CD4-positive, alpha-beta memory T cell (primary cell): ENCODE measurements around the gene NFYA. TPM values are rescaled to one million over a fixed set of nuclear protein-coding genes. Genes with fewer than 3 reads are reported as not detected.
A peak's percentile ranks its signal among the peaks of the same experiment; 100 is the strongest.

Source experiments
- CTCF ChIA-PET: fragments of 350-600 bp; sonication (Branson Sonifier 250); formaldehyde crosslinking; loops from one replicate; lab custom pipeline; 2021; ENCODE audit warnings: inconsistent platforms; ENCODE audit not compliant: partially characterized antibody; lab: Charles Lee
- POLR2A ChIA-PET: fragments of 350-600 bp; sonication (Branson Sonifier 250); formaldehyde crosslinking; loops from one replicate; lab custom pipeline; 2021; ENCODE audit not compliant: partially characterized antibody; lab: Charles Lee
- DNase-seq, 5 donors: peaks; one replicate each; pipeline versions ENCODE4 v3.0.0 to v3.0.0-alpha.2; 2020 to 2022; ENCODE audit warnings: mixed read lengths in 1 of 5
- H3K27ac ChIP-seq: one replicate; pipeline ENCODE4 v1.7.0; 2013; ENCODE audit warnings: low read depth, low read length
- H3K27me3 ChIP-seq: 2 replicates; pipeline ENCODE4 v1.7.0; 2013; ENCODE audit warnings: mild to moderate bottlenecking, low read length, moderate library complexity; ENCODE audit not compliant: insufficient read depth
- H3K36me3 ChIP-seq: 2 replicates; pipeline ENCODE4 v1.7.0; 2013; ENCODE audit warnings: mild to moderate bottlenecking, low read length, moderate library complexity; ENCODE audit not compliant: insufficient read depth
- H3K4me1 ChIP-seq: 2 replicates; pipeline ENCODE4 v1.7.0; 2013; ENCODE audit warnings: mild to moderate bottlenecking, low read length, moderate library complexity; ENCODE audit not compliant: insufficient read depth
- H3K4me3 ChIP-seq, 2 donors: one replicate each; pipeline ENCODE4 v1.7.0; 2013; ENCODE audit warnings: low read length in 2 of 2, mild to moderate bottlenecking in 1 of 2
- H3K9me3 ChIP-seq, 2 donors: one replicate each; pipeline ENCODE4 v1.7.0; 2013; ENCODE audit warnings: low read length in 2 of 2, control low read depth in 1 of 2; ENCODE audit not compliant: control insufficient read depth in 1 of 2
- H3K27ac Mint-ChIP-seq, 7 donors: one replicate each; pipeline ENCODE4 v1.8.0; 2020 to 2021; ENCODE audit warnings: mixed read lengths in 7 of 7, mild to moderate bottlenecking in 6 of 7, inconsistent platforms in 3 of 7, moderate library complexity in 3 of 7
- H3K27me3 Mint-ChIP-seq, 2 donors: one replicate each; pipeline ENCODE4 v1.8.0; 2020 to 2021; ENCODE audit warnings: mixed read lengths in 2 of 2
- H3K36me3 Mint-ChIP-seq, 2 donors: one replicate each; pipeline ENCODE4 v1.8.0; 2020 to 2021; ENCODE audit warnings: mixed read lengths in 2 of 2, inconsistent platforms in 1 of 2, mild to moderate bottlenecking in 1 of 2
- H3K4me1 Mint-ChIP-seq, 4 donors: one replicate each; pipeline ENCODE4 v1.8.0; 2020 to 2021; ENCODE audit warnings: mixed read lengths in 4 of 4, mild to moderate bottlenecking in 1 of 4
- H3K4me3 Mint-ChIP-seq, 8 donors: one replicate each; pipeline ENCODE4 v1.8.0; 2020 to 2021; ENCODE audit warnings: mixed read lengths in 8 of 8, mild to moderate bottlenecking in 7 of 8, moderate library complexity in 6 of 8, inconsistent platforms in 3 of 8
- H3K9me3 Mint-ChIP-seq, 8 donors: one replicate each; pipeline ENCODE4 v1.8.0; 2020 to 2021; ENCODE audit warnings: mixed read lengths in 8 of 8, mild to moderate bottlenecking in 5 of 8, inconsistent platforms in 3 of 8, moderate library complexity in 1 of 8
- intact Hi-C: fragments of 100-400 bp; cut with micrococcal nuclease; formaldehyde crosslinking; loops from one replicate; pipeline ENCODE4 v1.15.1; 2023
- polyA plus RNA-seq, 2 donors: library from polyadenylated mRNA; unstranded; fragments of 300-500 nt; fragmentation: Illumina TruSeq; gene quantifications; one replicate each; pipeline ENCODE4 v1.2.3, GENCODE V29; 2021
- total RNA-seq, 2 experiments: library from RNA; stranded (reverse); gene quantifications; one replicate each; pipeline ENCODE4 v1.2.3, GENCODE V29; 2021

The NFYA gene
- total and polyA plus RNA-seq, 4 experiments from 2014 or later: 10.7 to 56.9 (median 42.2) TPM

- H3K4me3 ChIP-seq: no peak overlapping the region
- Mint-ChIP-seq H3K9me3 (no peaks in the 10 kb centered on the region), H3K4me3 (peak overlapping the region in 1 of 8 donors; percentile 26), H3K27ac (peak overlapping the region; percentile 15 to 82 (median 70)), H3K27me3 (no peaks in the 10 kb centered on the region), H3K36me3 (peaks cover 45 to 69% of the 10 kb centered on the region in 2 donors), H3K4me1 (peaks cover 15 to 25% (median 23%) of the 10 kb centered on the region in 4 donors)
- ChIA-PET CTCF (interaction anchor here (0.9 to 4.5 kb wide), 7 partner anchors 8 to 62 kb away, joined by 3 to 22 read pairs (median 5); partner anchors contain the start of gene UNC5CL), POLR2A (no interaction called here)
- peak; percentile 43 to 62 (median 54) for DNase-seq
- H3K9me3 ChIP-seq: no peaks in the 10 kb centered on the region
- no peak overlapping the region for H3K27ac ChIP-seq
- intact Hi-C loops: loop anchor here (1.0 kb wide), 1 partner anchor 61 kb away; no protein-coding TSS in a partner anchor
- peaks cover 15% of the 10 kb centered on the region for H3K4me1 ChIP-seq
- no peaks in the 10 kb centered on the region for H3K27me3 ChIP-seq
- peaks cover 32% of the 10 kb centered on the region for H3K36me3 ChIP-seq
Observed at GRCh38 chr6:41066867-41067304, 5.9 kb upstream of the NFYA start.

- H3K36me3 ChIP-seq: peaks cover 17% of the 10 kb centered on the region
- Mint-ChIP-seq H3K36me3 (peaks cover 16 to 55% of the 10 kb centered on the region in 2 donors), H3K27ac (peak overlapping the region; percentile 90 to 99 (median 97)), H3K4me3 (peak overlapping the region; percentile 91 to 98 (median 96)), H3K27me3 (no peaks in the 10 kb centered on the region), H3K9me3 (peaks cover 0 to 5% (median 0%) of the 10 kb centered on the region in 8 donors), H3K4me1 (peaks cover 35 to 62% (median 49%) of the 10 kb centered on the region in 4 donors)
- peak overlapping the region; percentile 59 to 94 for H3K4me3 ChIP-seq
- intact Hi-C loops: loop anchor here (5.0 kb wide), 1 partner anchor 491 kb away; no protein-coding TSS in a partner anchor
- no peaks in the 10 kb centered on the region for H3K27me3 ChIP-seq
- peak overlapping the region; percentile 97 for H3K27ac ChIP-seq
- ChIA-PET POLR2A (interaction anchor here (0.9 to 3.0 kb wide), 4 partner anchors 16 to 227 kb away, joined by 3 to 24 read pairs (median 6); no protein-coding TSS in a partner anchor), CTCF (interaction anchor here (0.5 to 1.3 kb wide), 3 partner anchors 32 to 74 kb away, joined by 3 to 9 read pairs (median 3); no protein-coding TSS in a partner anchor)
- H3K4me1 ChIP-seq: peaks cover 42% of the 10 kb centered on the region
- no peaks in the 10 kb centered on the region for H3K9me3 ChIP-seq
- no peak for DNase-seq
Observed at GRCh38 chr6:41071501-41071922, 1.3 kb upstream of the NFYA start.

DNA sequence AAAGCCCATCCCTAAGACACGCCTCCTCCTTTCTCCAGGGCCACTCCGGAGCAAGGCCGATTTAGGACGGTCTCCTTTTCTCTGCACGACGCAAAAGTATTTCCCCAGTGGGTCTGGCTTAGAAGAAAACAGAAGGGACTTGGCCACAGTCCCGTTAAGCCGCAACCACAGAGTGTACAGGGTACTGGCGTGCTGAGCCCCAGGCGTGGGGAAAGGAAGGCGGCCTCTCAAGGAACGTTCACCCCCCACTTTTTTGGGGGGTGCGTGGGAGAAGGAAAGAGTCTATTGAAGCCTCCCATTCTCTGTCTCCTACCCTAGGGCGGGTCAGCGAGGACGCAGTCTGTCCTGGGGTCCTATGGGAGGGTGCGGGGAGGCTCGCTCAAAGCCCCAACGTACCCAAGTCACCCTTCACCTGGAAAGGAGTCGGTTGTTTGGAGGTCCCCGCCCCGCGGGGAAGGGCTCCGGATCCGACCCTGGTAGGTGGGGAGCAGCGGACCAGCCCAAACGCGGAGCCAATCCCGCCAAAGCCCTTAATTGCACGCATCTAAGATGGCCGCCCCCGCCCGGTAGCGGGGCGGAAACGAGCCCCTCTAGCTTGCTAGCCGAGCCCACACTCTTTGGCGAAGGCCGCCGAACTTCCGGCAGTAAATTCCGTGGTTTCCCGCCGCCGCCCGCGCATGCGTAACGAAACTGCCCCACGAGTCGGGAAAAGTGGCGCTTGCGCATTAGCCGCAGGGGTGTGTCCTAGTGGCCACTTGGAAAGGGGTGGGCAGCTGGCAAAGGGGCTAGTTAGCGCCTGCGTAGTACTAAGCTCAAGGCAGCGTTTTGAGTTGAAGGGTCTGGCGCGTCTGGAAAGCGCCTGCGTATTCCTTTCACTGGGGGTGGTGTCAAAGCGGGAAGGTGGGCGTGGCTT, 595 bp upstream of the NFYA start, which contains the start of gene OARD1:
Gene OARD1, minus strand, starts transcription at position 434 of the 913 bp plus-strand sequence. CDS start 722 bp downstream, outside the sequence.
- peak; percentile 100 for DNase-seq
- H3K4me3 Mint-ChIP-seq: peak within 1 kb of the TSS; percentile 91 to 98 (median 97)
- intact Hi-C loops: loop anchor here (1.0 to 5.0 kb wide), 7 partner anchors 43 to 1957 kb away; partner anchors contain the start of genes SAYSD1 and TFEB
- Histone ChIP-seq H3K36me3 (peaks cover 15% of the 10 kb centered on the region), H3K9me3 (no peaks in the 10 kb centered on the region), H3K4me1 (peaks cover 47% of the 10 kb centered on the region), H3K27me3 (no peaks in the 10 kb centered on the region), H3K4me3 (peak within 1 kb of the TSS; percentile 59 to 94), H3K27ac (peak within 1 kb of the TSS; percentile 97)
- POLR2A ChIA-PET: interaction anchor here (0.6 to 3.0 kb wide), 9 partner anchors 8 to 128 kb away, joined by 3 to 24 read pairs (median 5); partner anchors contain the start of genes TREML2 and UNC5CL
- H3K27ac Mint-ChIP-seq: peak within 1 kb of the TSS; percentile 90 to 99 (median 97)
- no peaks in the 10 kb centered on the region for H3K27me3 Mint-ChIP-seq
- CTCF ChIA-PET: interaction anchor here (0.8 to 1.5 kb wide), 6 partner anchors 9 to 129 kb away, joined by 3 to 9 read pairs (median 3); partner anchors contain the start of gene TREML2
- H3K36me3 Mint-ChIP-seq: peaks cover 9 to 48% of the 10 kb centered on the region in 2 donors
- H3K4me1 Mint-ChIP-seq: peaks cover 34 to 60% (median 46%) of the 10 kb centered on the region in 4 donors
- H3K9me3 Mint-ChIP-seq: peaks cover 0 to 5% (median 0%) of the 10 kb centered on the region in 8 donors

GRCh38 chr6:41073203-41073967, 611 bp downstream of the NFYA start:
- Mint-ChIP-seq H3K4me1 (peaks cover 39 to 68% (median 50%) of the 10 kb centered on the region in 4 donors), H3K36me3 (peaks cover 0 to 39% of the 10 kb centered on the region in 2 donors), H3K4me3 (peak overlapping the region; percentile 92 to 98 (median 96)), H3K27me3 (no peaks in the 10 kb centered on the region), H3K27ac (peak overlapping the region; percentile 90 to 99 (median 98)), H3K9me3 (peaks cover 0 to 5% (median 0%) of the 10 kb centered on the region in 8 donors)
- intact Hi-C loops: loop anchor here (2.0 to 5.0 kb wide), 5 partner anchors 45 to 1959 kb away; partner anchors contain the start of genes SAYSD1 and TFEB
- Histone ChIP-seq H3K36me3 (peaks cover 10% of the 10 kb centered on the region), H3K4me1 (peaks cover 47% of the 10 kb centered on the region), H3K9me3 (no peaks in the 10 kb centered on the region), H3K27me3 (no peaks in the 10 kb centered on the region), H3K27ac (peak overlapping the region; percentile 97), H3K4me3 (peak overlapping the region in 1 of 2 donors; percentile 94)
- peak; percentile 78 to 85 (median 80) for DNase-seq
- ChIA-PET CTCF (interaction anchor here (0.9 to 1.5 kb wide), 3 partner anchors 35 to 127 kb away, joined by 3 to 9 read pairs (median 3); partner anchors contain the start of gene TREML2), POLR2A (interaction anchor here (0.6 to 3.0 kb wide), 8 partner anchors 7 to 127 kb away, joined by 3 to 24 read pairs (median 5); partner anchors contain the start of genes TREML2 and UNC5CL)

GRCh38 chr6:41073968-41074691, 1.4 kb downstream of the NFYA start:
- Histone ChIP-seq H3K36me3 (peaks cover 9% of the 10 kb centered on the region), H3K4me3 (peak overlapping the region in 1 of 2 donors; percentile 94), H3K27me3 (no peaks in the 10 kb centered on the region), H3K4me1 (peaks cover 48% of the 10 kb centered on the region), H3K27ac (peak overlapping the region; percentile 97), H3K9me3 (no peaks in the 10 kb centered on the region)
- POLR2A ChIA-PET: interaction anchor here (2.4 kb wide), 1 partner anchor 126 kb away, joined by 7 read pairs; the partner anchor contains the start of gene TREML2
- peaks cover 40 to 74% (median 54%) of the 10 kb centered on the region in 4 donors for H3K4me1 Mint-ChIP-seq
- intact Hi-C loops: loop anchor here (2.0 to 5.0 kb wide), 5 partner anchors 45 to 1959 kb away; partner anchors contain the start of genes SAYSD1 and TFEB
- no peaks in the 10 kb centered on the region for H3K27me3 Mint-ChIP-seq
- H3K4me3 Mint-ChIP-seq: peak overlapping the region; percentile 92 to 98 (median 96)
- H3K27ac Mint-ChIP-seq: peak overlapping the region; percentile 90 to 99 (median 98)
- H3K9me3 Mint-ChIP-seq: peaks cover 0 to 5% (median 0%) of the 10 kb centered on the region in 8 donors
- CTCF ChIA-PET: interaction anchor here (1.3 to 2.6 kb wide), 2 partner anchors 47 to 245 kb away, joined by 4 to 8 read pairs; no protein-coding TSS in a partner anchor
- DNase-seq: peak in 4 of 5 donors; percentile 31 to 43 (median 36)
- H3K36me3 Mint-ChIP-seq: peaks cover 5 to 38% of the 10 kb centered on the region in 2 donors
